Fibroblast of skin of abdomen (primary cell): Measurements from ENCODE around the gene ABCA10.
"Not testable (repeated sequence)": the region's sequence is repeated elsewhere in the genome, so short reads cannot be mapped to it uniquely, and the experiment has no call there.

ENCODE experiments used
- DNase-seq: peaks from one replicate; pipeline ENCODE4 v3.0.0-alpha.2; 2013

Gene ABCA10

DNA sequence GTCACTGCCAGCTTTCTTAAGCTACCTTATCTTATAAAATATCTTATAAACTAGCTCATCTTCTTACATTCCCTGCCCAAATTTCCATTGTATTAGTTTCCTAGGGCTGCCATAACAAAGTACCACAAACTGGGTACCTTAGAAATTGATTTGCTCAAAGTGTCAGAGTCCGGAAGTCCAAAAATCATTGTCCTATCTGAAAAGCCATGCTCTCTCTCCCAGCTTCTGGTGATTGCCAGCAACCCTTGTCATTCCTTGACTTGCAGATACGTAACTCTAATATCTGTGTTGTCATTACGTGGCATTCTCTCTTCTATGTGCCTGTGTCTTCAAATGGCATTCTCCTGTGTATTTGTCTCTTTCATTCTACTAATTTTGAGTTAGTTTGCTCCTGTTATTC lies 2.3 kb upstream of the ABCA10 start:
- DNase-seq = no peak

DNA sequence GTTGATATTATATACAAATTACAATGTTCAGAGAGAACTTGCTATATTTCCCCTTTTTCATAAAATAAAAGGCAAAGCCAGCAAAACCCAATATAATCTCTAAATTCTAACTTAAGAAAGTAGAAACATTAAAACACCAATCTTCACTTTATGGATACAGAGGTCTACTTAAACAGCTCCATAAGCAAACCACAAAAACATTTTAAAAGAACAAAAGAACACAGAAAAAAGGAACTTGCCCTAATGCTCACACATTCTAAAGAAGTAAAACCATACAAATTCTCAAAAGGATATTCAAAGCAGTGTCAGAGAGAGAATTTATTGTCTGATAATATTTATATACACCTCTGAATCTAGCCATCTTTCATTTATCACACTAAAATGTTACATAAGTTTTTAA lies 606 bp downstream of the ABCA10 start:
- DNase-seq = no peak

DNA sequence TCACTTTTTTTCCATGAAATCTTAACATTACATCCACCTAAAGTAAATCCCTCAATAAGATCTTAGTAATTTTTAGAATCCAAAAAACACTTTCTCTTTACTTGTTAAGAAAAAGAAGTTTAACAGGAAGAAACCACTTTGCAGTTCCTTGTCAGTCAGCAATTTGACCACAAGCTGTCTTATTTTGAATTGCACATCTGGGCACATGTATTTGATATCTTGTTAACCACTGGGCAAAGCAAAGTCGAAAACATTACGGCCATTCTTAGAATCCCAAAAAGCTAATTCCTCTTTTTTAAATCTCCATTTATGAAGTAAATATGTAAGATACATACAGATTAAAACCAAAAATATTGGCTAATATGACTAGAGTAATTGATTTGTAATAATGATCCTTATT lies 1.1 kb downstream of the ABCA10 start:
- DNase-seq = no peak

DNA sequence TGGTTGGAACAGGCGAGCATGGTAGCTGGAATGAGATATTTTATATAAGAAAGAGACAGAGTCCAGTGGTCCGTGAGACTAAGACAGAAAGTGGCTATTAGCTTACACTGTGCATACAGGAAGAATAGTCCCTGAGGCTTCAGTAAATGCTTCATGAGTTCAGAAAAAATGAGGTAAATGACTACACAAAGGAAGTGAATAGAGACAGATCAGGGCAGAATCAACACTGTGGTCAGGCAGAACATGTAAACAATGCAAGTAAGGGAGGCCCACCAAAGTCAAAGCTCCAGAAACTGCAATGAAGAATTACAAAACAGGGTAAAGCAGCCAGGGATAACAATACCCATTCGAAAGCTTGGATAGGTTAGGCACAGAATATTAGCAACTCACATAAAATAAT lies 4.8 kb downstream of the ABCA10 start:
- no peak for DNase-seq

DNA sequence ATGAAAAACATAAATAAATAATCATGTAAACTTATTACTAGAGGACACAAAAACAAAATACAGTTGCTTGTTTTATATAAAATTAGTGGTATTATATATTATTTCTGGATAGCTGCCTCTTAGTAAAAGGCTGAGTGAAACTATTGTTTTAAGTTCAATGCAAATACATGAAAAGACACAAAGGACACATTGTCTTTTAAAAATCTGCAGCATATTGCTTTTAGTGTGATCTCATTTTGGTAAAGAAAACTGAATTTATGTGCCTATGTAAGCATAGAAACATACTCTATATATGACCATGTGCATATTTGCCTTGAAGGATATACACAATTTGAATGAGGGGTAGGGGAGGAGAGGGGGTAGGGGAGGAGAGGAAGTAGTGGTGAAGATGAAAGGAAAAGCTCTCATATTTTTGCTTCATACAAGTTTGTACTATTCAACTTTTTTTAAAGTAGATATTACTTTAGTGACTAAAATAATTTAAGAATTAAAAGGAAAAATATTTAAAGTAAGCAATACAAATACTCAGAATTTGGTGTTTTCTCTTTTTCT lies 5.8 kb downstream of the ABCA10 start:
- DNase-seq = no peak

DNA sequence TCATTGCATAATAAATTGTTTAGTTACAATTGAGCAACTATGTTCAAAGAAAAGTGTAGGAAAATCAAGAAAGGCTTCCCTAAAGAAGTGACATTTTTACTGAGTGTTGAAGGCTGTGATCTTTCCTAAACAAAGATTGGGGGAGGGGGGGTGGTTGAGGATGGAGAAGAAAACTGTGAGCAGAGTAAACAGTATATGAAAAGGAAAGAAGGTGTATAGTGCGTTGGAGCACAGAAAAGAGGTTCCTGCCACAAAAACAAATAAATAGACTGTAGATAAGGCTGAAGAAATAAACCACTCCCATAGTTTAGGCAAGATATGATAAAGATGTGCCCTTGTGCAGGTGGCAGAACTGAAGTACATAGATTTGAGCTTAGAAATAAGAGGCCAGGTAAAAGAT lies 8.5 kb downstream of the ABCA10 start:
- no peak for DNase-seq

DNA sequence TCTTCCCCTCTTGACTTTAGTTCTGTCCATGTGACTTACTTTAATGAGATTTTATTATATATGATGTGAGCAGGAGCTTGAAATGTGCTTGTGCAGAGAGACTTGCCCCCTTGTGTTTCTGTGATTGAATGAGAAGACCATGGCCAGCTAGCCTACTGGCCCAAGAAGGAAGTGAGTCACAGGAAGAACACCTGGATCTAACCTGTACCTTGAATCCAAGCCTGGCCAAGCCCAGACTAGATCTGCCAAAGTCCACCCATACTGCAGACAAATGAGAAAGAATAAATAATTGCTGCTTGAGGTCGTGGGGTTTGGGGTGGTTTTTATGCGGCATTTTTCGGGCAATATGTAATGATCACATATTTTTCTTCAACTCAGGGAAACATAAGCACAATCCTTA lies 9.6 kb downstream of the ABCA10 start:
- DNase-seq = no peak

DNA sequence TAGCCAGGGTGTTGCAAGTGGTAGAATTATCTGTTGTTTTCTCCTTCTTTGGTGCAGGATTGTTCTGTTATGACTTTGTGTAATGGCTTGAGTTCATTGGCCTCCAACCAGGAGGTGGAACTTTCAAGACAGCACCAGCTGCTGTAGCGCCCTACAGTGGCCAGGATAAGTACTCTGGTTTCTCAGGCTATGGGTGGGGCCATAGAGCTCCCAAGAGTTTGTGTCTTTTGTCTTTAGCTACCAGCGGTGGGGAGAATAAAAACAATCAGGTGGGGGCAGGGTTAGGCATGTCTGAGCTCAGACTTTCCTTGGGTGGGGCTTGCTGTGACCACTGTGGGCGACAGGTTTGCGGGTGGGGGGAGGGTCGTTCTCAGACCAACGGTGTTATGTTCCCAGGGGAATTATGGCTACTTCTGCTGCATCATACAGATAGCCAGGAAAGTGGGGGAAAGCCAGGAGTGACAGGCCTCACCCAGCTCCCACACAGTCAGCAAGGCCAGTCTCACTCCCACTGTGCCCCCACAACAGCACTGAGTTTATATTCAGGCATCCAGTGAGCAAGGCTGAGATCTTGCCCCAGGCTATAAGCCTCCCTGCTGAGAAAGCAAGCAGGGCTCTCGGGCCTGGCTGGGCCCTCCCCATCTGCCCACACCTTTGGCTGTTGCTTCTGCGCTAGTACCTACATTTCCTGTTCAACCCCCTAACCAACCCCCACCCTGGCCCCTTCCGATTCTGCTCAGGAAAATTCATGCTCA lies 15.4 kb downstream of the ABCA10 start:
- DNase-seq = no peak

DNA sequence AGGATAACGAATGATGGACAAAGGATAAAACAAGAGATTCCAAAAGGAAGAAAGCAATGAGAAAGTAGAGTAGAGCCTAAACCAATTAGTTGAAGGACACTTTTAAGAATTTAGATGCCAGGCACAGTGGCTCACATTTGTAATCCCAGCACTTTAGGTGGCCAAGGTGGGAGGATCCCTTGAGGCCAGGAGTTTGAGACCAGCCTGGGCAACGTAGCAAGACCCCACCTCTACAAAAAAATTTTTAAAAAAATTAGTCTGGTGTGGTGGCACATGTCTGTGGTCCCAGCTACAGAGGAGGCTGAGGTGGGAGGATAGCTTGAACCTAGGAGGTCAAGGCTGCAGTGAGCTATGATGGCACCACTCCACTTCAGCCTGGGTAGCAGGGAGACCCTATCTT lies 20.0 kb downstream of the ABCA10 start:
- no peak for DNase-seq

DNA sequence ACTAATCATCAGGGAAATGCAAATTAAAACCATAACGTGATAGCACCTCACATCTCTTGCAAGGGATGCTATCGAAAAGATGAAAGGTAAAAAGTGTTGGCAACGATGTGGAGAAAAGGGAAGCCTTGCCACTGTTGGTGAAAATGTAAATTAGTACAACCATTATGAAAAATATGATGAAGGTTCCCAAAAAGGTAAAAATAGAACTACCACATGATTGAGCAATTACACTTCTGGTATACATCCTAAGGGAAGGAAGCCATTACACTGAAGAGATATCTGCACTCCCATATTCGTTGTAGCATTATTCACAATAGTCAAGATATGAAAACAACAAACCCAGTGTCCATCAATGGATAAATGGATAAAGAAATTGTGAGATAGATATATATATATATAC lies 21.5 kb downstream of the ABCA10 start:
- no peak for DNase-seq

DNA sequence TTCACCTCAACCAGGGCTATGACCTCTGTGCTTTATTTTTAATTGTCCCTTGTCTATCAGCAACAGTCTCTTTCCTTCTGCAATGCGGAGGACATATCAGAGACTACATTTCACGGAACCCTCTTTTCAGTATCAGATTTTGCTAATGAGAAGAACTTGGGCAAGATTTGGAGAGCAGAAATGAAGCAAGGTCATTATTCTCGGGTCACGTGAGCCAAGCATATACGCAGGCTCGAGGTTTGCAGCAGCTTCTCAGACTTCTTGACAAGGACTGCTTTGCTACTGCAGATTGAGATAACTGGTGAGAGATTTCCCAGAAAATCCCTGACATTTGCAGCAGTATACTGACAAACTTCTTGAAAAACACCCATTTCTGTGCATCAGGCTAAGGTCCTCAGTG lies 30.4 kb downstream of the ABCA10 start:
- no peak for DNase-seq

DNA sequence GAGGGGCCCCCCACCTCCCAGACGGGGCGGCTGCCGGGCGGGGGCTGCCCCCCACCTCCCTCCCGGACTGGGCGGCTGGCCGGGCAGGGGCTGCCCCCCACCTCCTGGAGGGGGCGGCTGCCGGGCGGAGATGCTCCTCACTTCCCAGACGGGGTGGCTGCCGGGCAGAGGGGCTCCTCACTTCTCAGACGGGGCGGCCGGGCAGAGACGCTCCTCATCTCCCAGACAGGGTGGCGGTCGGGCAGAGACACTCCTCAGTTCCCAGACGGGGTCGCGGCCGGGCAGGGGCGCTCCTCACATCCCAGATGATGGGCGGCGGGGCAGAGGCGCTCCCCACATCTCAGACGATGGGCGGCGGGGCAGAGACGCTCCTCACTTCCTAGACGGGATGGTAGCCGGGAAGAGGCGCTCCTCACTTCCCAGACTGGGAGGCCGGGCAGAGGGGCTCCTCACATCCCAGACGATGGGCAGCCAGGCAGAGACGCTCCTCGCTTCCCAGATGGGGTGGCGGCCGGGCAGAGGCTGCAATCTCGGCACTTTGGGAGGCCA lies 32.4 kb downstream of the ABCA10 start:
- not testable (repeated sequence) for DNase-seq

DNA sequence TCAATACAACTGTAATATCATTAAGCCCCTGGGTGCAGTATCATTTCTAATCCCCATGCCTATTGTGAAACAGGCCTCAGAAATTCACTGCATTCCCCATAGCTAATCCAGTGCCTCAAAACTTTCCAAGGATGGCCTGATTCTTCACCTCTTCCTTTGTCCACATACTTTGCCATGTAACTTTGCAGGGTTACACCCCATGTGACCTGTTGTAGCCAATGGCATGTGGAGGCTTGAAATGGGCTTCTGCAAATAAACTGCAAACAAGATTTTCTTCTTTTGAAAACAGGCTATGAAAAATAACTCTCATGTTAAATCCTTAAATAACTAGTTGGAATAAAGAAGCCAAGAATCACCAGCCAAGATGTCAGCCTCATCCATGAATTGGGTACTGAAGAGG lies 35.9 kb downstream of the ABCA10 start:
- no peak for DNase-seq

DNA sequence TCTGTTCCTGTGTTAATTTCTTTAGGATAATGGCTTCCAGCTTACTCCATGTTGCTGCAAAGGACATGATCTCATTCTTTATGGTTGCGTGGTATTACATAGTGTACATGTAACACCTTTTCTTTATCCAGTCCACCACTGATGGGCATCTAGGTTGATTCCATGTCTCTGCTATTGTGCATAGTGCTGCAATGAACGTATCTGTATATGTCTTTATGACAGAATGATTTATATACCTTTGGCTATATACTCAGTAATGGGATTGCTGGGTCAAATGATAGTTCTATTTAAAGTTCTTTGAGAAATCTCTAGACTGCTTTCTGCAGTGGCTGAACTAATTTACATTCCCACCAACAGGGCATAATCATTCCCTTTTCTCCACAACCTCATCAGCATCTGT lies 39.8 kb downstream of the ABCA10 start:
- DNase-seq = no peak

DNA sequence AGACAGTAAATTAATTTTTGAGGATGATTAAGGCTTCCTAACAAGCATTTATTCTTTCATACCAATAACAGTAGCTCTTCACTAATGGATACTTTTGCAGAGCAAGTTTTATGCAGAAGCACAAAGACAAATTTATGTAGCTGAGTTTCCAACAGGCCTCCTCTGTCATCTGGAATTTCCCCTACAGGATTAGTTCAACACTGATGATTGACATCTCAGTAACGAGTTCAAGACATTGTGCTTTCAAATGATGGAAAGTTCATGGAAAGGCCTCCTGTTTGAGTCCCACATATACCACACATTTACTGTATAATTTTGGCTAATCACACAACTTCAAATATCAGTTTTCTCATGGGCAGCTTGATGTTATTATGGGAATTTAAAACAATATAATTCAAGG lies 40.6 kb downstream of the ABCA10 start:
- no peak for DNase-seq

DNA sequence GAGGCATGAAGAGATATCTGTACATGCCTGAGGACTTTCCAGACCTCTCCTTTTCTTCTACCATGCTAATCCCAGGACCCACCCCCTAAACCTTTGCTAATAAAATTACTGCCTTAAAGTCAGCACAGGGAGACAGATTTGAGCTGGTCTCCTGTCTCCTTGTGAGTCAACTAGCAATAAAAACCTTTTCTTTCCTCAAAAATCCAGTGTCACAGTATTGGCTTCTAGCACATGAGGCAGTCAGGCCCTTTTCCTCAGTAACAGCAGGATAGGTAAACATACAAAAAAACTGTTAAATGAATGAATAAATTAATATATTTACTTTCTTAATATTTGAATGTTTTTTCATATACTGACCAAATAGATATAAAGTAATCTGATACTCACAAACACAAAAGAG lies 41.3 kb downstream of the ABCA10 start:
- no peak for DNase-seq

DNA sequence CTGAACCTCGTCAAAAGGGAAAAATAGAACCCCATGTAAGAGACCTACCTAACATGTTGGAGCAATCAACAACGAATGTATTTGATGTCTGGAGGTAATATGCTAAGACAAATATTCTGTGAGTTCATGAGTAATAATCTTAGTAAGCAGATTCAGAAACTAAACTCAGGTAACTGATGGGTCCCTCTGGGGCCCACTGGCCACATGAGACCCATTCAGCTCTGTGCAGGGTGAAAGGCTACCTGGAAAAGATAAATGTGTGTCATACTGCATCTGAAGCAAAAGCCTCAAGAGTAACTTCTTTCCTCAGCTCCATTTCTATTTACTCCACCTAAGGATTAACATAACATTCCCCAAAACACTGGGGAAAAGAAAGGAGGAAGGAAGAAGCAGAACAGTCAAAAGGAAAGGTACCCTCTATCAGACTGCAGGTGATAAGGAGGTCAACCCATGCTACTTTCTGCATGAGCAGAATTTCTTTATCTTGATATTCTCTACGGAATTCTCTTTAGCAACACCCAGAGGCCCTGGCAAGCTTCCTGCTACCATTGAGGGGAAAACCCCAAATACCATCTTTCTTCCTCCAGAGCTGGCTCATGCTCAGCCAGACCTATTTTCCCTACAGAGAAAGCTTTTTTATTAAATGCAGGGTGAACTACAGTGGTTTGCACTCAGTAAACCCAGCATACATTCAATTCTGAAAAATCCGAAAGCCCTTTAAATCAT lies 49.2 kb downstream of the ABCA10 start:
- peak; percentile 39 for DNase-seq

DNA sequence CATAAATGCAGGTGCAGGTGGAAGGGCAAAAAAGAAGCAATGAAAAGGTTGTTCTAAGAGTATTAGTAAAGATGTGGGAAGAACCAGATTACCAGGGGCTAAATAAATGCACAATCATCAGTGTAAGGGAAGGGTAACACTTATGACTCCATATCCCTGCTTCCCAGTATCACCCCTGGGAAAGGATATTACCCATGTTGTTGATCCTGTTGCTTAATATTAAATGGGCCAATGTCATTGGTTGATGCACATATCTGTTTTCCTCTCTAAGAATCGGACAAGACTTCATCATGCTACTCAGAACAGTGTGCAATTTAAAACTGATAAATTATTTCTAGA lies 52.2 kb downstream of the ABCA10 start:
- DNase-seq = no peak

DNA sequence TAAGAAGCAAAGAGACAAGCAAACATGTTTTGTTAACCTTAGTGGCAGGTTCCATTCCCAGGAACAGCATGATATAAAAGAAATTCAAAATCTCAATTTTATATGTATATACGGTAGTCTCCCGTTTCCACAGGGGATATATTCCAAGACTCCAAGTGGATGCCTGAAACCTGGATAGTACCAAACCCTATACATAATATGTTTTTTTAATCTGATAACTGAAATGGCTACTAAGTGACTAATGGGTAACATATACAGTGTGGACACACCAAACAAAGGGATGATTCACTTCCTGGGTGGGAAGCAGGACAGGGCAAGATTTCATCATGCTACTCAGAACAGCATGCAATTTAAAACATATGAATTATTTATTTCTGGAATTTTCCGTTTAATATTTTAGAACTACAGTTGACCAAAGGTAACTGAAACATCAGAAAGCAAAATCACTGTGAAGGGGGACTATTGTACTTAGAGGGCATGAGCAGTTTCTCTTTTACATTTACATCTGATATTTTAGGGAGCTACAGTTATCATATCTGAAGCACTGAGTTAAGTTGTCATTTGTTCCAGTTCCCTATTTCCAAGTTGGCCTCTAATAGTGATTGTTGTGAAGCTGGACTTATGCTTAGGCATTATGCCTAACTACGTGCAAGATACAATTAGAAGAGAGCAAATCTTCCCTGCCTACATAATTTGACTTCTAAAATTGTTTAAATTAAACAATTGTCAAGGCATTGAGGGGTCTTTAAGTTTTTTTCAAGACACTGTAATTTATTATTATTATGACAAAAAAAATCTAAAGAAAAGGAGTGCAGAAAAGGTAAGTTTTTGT lies 52.8 kb downstream of the ABCA10 start:
- DNase-seq = peak; percentile 75

DNA sequence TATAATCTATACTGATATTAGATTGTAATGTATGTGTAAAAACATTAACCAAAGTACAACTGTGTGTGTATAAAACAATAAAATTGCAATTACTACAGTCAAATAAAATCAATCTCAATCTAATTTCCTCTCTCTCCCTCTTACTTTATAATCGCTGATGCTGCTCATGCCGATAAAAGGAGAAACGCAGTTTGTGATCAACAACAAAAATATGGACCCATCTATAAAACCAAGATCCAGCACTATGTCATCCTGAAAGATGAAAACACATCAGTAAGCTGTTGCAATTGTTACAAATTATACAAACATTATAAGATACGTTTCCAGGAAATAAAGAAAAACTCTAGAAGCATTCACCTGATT lies 53.4 kb downstream of the ABCA10 start:
- no peak for DNase-seq

DNA sequence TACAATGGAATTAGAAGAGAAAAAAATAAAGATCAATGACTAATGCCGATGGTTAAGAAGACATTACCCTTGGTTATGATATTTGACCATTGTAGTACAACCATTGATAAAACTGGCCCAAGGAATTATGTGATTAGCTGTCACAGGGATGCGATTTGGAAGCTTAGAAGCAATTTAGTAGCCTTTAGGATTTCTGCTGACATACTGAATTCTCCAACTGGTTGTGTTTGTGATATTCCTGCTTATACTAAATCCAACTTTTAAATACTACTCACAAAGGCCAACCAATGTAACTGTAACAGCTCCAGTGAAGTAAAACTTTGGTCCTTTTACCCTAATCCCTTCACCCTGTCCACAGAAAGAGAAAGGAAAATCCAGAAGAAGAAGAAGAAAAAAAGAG lies 55.5 kb downstream of the ABCA10 start:
- DNase-seq = no peak

DNA sequence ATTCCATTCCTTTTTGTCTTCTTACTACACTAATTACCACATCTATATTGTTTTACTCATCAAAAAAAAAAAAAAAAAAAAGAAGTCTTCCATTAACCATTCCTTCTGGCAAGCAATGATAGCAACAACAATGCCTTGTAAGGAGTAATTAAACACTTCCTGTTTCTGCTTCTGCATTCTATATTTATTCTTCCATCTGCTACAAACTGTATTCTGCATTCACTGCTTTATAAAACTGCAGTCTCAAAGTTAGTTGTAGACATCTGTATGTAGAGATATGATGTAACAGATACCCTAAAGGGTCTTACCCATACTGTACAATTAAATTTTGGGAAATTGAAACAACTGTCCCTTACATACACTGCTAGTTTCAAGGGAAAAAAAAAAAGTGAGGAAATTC lies 58.2 kb downstream of the ABCA10 start:
- no peak for DNase-seq

DNA sequence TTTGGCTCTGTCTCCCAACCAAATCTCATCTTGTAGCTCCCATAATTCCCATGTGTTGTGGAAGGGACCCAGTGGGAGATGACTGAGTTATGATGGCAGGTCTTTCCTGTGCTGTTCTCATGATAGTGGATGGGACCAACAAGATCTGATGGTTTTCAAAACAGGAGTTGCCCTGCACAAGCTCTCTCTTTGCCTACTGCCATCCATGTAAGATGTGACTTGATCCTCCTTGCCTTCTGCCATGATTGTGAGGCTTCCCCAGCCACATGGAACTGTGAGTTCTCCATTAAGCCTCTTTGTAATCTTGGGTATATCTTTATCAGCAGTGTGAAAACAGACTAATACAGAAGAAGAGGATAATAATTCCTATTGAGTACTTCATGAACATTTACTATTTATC lies 60.0 kb downstream of the ABCA10 start:
- not testable (repeated sequence) for DNase-seq
